ENCODE results near the gene NEGR1.

Gene NEGR1

GRCh38 chr1:71964188-71964587, 318.2 kb downstream of the NEGR1 start:
- TF ChIP-seq CTCF (IDR thresholded peaks at IDR 0.05; ENCODE audit: low read depth, low read length) = no peak
- no peak for DNase-seq (ENCODE audit: low read depth in 2 of 2)
- no peak overlapping the region for H3K4me3 ChIP-seq (replicated peaks in 1 of 2; ENCODE audit: low read depth in 2 of 2, low read length in 2 of 2)

GRCh38 chr1:71956613-71957285, 325.6 kb downstream of the NEGR1 start:
- no peak for TF ChIP-seq CTCF (IDR thresholded peaks at IDR 0.05; ENCODE audit: low read depth, low read length)
- DNase-seq (ENCODE audit: low read depth in 2 of 2) = peak in 1 of 2 donors; percentile 2
- no peak overlapping the region for H3K4me3 ChIP-seq (replicated peaks in 1 of 2; ENCODE audit: low read depth in 2 of 2, low read length in 2 of 2)

DNA sequence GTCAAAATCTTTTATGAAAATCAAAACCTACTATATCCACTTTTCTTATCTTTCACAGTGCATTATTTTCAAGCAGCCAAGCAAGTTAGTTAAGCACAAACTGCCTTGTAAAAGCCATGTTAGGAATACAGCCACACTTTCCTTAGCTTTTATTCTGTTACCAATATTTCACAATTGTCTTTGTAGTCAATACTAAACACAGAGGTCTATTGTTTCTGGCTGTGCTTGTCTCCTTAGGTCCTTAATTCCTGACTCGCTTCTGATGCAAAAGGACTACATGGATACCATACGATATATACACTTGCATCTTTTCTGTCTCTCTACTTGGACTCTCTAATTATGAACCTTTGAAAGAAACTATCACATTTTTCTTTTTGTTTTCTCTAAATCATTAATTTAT, 331.8 kb downstream of the NEGR1 start:
- no peak for DNase-seq (ENCODE audit: low read depth in 2 of 2)
- TF ChIP-seq CTCF (IDR thresholded peaks at IDR 0.05; ENCODE audit: low read depth, low read length) = no peak
- no peak overlapping the region for H3K4me3 ChIP-seq (replicated peaks in 1 of 2; ENCODE audit: low read depth in 2 of 2, low read length in 2 of 2)

DNA sequence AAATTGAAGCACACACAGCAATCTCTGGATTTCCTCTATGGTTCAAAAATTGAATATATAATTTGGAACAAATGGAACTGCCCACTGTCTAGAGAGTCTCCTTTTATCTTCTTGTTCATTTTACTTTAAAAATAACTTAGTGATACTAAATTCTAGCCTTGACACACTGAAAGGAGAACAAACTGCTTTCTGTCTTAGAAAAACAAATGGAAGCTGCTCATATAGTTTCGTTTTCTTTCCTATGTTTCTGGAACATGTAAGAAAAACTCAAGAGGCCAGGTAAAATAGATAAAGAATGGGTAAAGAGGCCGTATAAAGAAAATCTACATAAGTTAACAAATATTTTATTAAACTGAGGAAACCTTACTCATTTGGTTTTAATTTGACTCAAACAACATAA, 332.7 kb downstream of the NEGR1 start:
- no peak for DNase-seq (ENCODE audit: low read depth in 2 of 2)
- no peak overlapping the region for H3K4me3 ChIP-seq (replicated peaks in 1 of 2; ENCODE audit: low read depth in 2 of 2, low read length in 2 of 2)
- no peak for TF ChIP-seq CTCF (IDR thresholded peaks at IDR 0.05; ENCODE audit: low read depth, low read length)

DNA sequence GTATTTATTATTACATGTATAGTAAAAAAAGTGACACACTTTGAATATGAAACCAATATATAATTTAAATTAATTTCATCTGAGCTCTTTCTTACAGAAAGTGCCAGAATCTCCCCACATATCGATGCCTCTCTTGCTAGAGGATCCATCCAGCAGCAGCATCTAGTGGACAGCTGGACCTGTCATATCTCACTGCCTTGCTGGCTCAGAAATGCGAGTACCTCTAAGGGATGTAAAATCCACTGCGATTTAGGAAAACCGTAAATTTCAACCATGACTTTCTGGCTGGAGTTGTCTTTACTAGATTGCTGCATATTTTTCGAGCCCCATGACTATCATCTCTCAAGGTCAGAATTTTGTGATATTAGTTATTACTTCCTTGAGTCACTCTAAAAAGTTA, 333.8 kb downstream of the NEGR1 start:
- TF ChIP-seq CTCF (IDR thresholded peaks at IDR 0.05; ENCODE audit: low read depth, low read length) = no peak
- H3K4me3 ChIP-seq (replicated peaks in 1 of 2; ENCODE audit: low read depth in 2 of 2, low read length in 2 of 2) = no peak overlapping the region
- no peak for DNase-seq (ENCODE audit: low read depth in 2 of 2)

GRCh38 chr1:71944006-71944405, 338.3 kb downstream of the NEGR1 start:
- DNase-seq (ENCODE audit: low read depth in 2 of 2) = no peak
- no peak overlapping the region for H3K4me3 ChIP-seq (replicated peaks in 1 of 2; ENCODE audit: low read depth in 2 of 2, low read length in 2 of 2)

More at GRCh38 chr1:71944006-71944405, 338.3 kb downstream of the NEGR1 start:
- no peak for TF ChIP-seq CTCF (IDR thresholded peaks at IDR 0.05; ENCODE audit: low read depth, low read length)

All from cardiac fibroblast (primary cell).